GM21717 (cell line): Measurements from ENCODE around the gene PPP6C.
A peak's percentile ranks its signal among the peaks of the same experiment; 100 is the strongest.
"Not testable (repeated sequence)": the region's sequence is repeated elsewhere in the genome, so short reads cannot be mapped to it uniquely, and the experiment has no call there.

Experiments
- ATAC-seq: cut with Tn5 transposase; IDR thresholded peaks from one replicate; pipeline ENCODE4 v1.9.1; 2021; ENCODE audit warnings: mild to moderate bottlenecking, moderate library complexity; ENCODE audit not compliant: unreplicated experiment

The PPP6C gene

GRCh38 chr9:125183054-125183453, 6.5 kb downstream of the PPP6C start:
- ATAC-seq: no peak

- ATAC-seq: not testable (repeated sequence)
These were observed 7.8 kb downstream of the PPP6C start for GRCh38 chr9:125181756-125182155.

- no peak for ATAC-seq
These were observed 8.7 kb downstream of the PPP6C start for GRCh38 chr9:125180876-125181275.

- ATAC-seq: not testable (repeated sequence)
These were observed 9.8 kb downstream of the PPP6C start for GRCh38 chr9:125179776-125180175.

GRCh38 chr9:125177888-125178287, 11.7 kb downstream of the PPP6C start:
- no peak for ATAC-seq

GRCh38 chr9:125176636-125177035, 13.0 kb downstream of the PPP6C start:
- ATAC-seq: no peak

- ATAC-seq: no peak
These were observed 17.4 kb downstream of the PPP6C start for GRCh38 chr9:125172031-125172755.

GRCh38 chr9:125169895-125170294, 19.7 kb downstream of the PPP6C start:
- no peak for ATAC-seq

- no peak for ATAC-seq
These were observed 22.8 kb downstream of the PPP6C start for GRCh38 chr9:125166762-125167161.

GRCh38 chr9:125162891-125163290, 26.7 kb downstream of the PPP6C start:
- not testable (repeated sequence) for ATAC-seq

- ATAC-seq: no peak
These were observed 28.2 kb downstream of the PPP6C start for GRCh38 chr9:125161284-125161918.

GRCh38 chr9:125160750-125161149, 28.9 kb downstream of the PPP6C start:
- ATAC-seq: no peak

- no peak for ATAC-seq
These were observed 33.1 kb downstream of the PPP6C start for GRCh38 chr9:125156551-125156950.

- ATAC-seq: no peak
These were observed 35.8 kb downstream of the PPP6C start for GRCh38 chr9:125153712-125154367.

GRCh38 chr9:125151730-125152129, 37.9 kb downstream of the PPP6C start:
- no peak for ATAC-seq

GRCh38 chr9:125150349-125151245, 39.0 kb downstream of the PPP6C start:
- ATAC-seq: no peak

- no peak for ATAC-seq
These were observed 42.1 kb downstream of the PPP6C start for GRCh38 chr9:125147401-125147951.

- ATAC-seq: no peak
These were observed 43.4 kb downstream of the PPP6C start for GRCh38 chr9:125146247-125146646.

GRCh38 chr9:125145425-125145824, 44.2 kb downstream of the PPP6C start:
- no peak for ATAC-seq

- peak; percentile 99 for ATAC-seq
These were observed 46.1 kb downstream of the PPP6C start, which contains the start of gene SCAI for GRCh38 chr9:125143377-125144090. SCAI (minus strand) TSS chr9:125143528; CDS start chr9:125143437, 91 bp downstream.
